ENCODE measurements around the gene KIF1A. TPM values are rescaled to one million over a fixed set of nuclear protein-coding genes. Genes with fewer than 3 reads are reported as not detected.

KIF1A gene
- total and polyA plus RNA-seq, 2 donors (not counting 3 experiments of a cell fraction or from before 2014, with no cell fraction given): 0.11 to 0.64 TPM

DNA sequence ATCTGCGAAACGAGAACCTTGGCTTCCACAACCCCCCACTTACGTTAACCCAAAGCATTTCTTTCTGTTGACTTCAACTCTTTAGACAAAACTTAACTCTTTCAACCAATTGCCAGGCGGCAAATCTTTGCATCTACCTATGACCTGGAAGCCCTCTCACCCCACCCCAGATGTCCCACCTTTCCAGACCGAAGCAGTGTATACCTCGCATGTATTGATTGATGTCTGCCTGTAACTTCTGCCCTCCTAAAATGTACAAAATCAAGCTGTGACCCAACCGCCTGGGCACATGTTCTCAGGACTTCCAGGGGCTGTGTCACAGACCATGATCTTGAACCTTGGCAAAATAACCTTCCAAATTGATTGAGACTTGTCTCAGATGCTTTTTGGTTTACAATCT is 149.6 kb downstream of the KIF1A start:
- H3K27ac ChIP-seq (ENCODE audit: insufficient read depth, low read depth, low read length): no peak overlapping the region
- H3K9me1 ChIP-seq (replicated peaks; ENCODE audit: control insufficient read depth, extremely low read depth, insufficient read depth, low read length): no peaks in the 10 kb centered on the region
- peaks cover 5 to 10% of the 10 kb centered on the region in 2 experiments for H3K27me3 ChIP-seq (ENCODE audit: control insufficient read depth in 2 of 2, insufficient read depth in 2 of 2, low read length in 2 of 2)
- dilution Hi-C loops (cut with MboI; ENCODE audit: extremely low pct_ligation_motif_present, low sequenced_read_pairs): no loop called here
- H3K4me2 ChIP-seq (ENCODE audit: insufficient read depth, low read length): no peak overlapping the region
- no peak overlapping the region for H3K4me3 ChIP-seq (replicated peaks in 1 of 3; ENCODE audit: insufficient read depth in 1 of 3, low read depth in 1 of 3, low read length in 3 of 3)
- H3K9ac ChIP-seq (replicated peaks; ENCODE audit: extremely low read depth, insufficient read depth, low read length): no peak overlapping the region
- no peaks in the 10 kb centered on the region for H3K9me3 ChIP-seq (replicated peaks; ENCODE audit: control insufficient read depth, insufficient read depth, low read length)
- H3K79me2 ChIP-seq (ENCODE audit: control insufficient read depth, insufficient read depth, low read length): no peaks in the 10 kb centered on the region
- no peaks in the 10 kb centered on the region for H4K20me1 ChIP-seq (replicated peaks; ENCODE audit: control insufficient read depth, extremely low read depth, insufficient read depth, low read length)
- BruUV-seq (replicated peaks): no TSS peak
- intact Hi-C loops (cut with micrococcal nuclease): no loop called here
- ChIA-PET POLR2A (no interaction called here), CTCF (no interaction called here)
- H3K36me3 ChIP-seq (ENCODE audit: control insufficient read depth in 2 of 2, extremely low read depth in 1 of 2, insufficient read depth in 2 of 2, low read length in 2 of 2): no peaks in the 10 kb centered on the region
- H3K4me1 ChIP-seq (ENCODE audit: control insufficient read depth, extremely low read depth, insufficient read depth, low read length): no peaks in the 10 kb centered on the region
- no peak overlapping the region for H2AFZ ChIP-seq (ENCODE audit: low read depth, low read length)
- TF ChIP-seq MYC (IDR thresholded peaks at IDR 0.05; ENCODE audit: low read depth, low read length): no peak
- DNase-seq (ENCODE audit: low read depth, low spot score): no peak
- FAIRE-seq: no peak

DNA sequence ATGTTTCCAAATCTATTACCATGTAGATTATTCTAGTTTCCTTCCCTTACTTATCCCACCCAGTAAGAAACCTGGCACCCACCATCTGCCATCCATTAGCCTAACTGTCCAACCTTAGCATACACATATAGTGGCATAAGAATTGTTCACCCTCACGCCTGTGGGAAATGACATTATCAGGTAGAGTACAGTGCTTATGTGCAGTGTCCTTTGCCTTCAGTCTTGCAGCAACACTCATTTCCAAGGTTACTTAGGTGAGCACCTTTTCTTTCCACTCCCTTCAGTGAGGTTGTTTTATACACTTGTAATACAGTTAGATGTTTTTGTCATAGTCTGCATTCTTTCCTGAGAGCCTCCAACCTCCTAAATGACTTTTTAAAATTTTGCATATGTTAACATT is 155.4 kb downstream of the KIF1A start:
- Histone ChIP-seq H3K9me1 (replicated peaks; ENCODE audit: control insufficient read depth, extremely low read depth, insufficient read depth, low read length) (no peaks in the 10 kb centered on the region), H3K4me3 (replicated peaks in 1 of 3; ENCODE audit: insufficient read depth in 1 of 3, low read depth in 1 of 3, low read length in 3 of 3) (no peak overlapping the region), H4K20me1 (replicated peaks; ENCODE audit: control insufficient read depth, extremely low read depth, insufficient read depth, low read length) (no peaks in the 10 kb centered on the region), H3K4me2 (ENCODE audit: insufficient read depth, low read length) (no peak overlapping the region), H3K9ac (replicated peaks; ENCODE audit: extremely low read depth, insufficient read depth, low read length) (no peak overlapping the region), H3K36me3 (ENCODE audit: control insufficient read depth in 2 of 2, extremely low read depth in 1 of 2, insufficient read depth in 2 of 2, low read length in 2 of 2) (no peaks in the 10 kb centered on the region), H3K27me3 (ENCODE audit: control insufficient read depth in 2 of 2, insufficient read depth in 2 of 2, low read length in 2 of 2) (peaks cover 3 to 5% of the 10 kb centered on the region in 2 experiments), H2AFZ (ENCODE audit: low read depth, low read length) (no peak overlapping the region), H3K4me1 (ENCODE audit: control insufficient read depth, extremely low read depth, insufficient read depth, low read length) (no peaks in the 10 kb centered on the region), H3K79me2 (ENCODE audit: control insufficient read depth, insufficient read depth, low read length) (no peaks in the 10 kb centered on the region), H3K9me3 (replicated peaks; ENCODE audit: control insufficient read depth, insufficient read depth, low read length) (no peaks in the 10 kb centered on the region), H3K27ac (ENCODE audit: insufficient read depth, low read depth, low read length) (no peak overlapping the region)
- dilution Hi-C loops (cut with MboI; ENCODE audit: extremely low pct_ligation_motif_present, low sequenced_read_pairs): no loop called here
- BruUV-seq (replicated peaks): no TSS peak
- CTCF ChIA-PET: interaction anchor here (1.3 kb wide), 1 partner anchor 150 kb away, joined by 4 read pairs; no protein-coding TSS in a partner anchor
- TF ChIP-seq POLR2A (IDR thresholded peaks at IDR 0.05; ENCODE audit: low read depth, low read length) (no peak), EZH2 (IDR thresholded peaks at IDR 0.05; ENCODE audit: borderline replicate concordance, low read depth, low read length, severe bottlenecking) (no peak), JUN (IDR thresholded peaks at IDR 0.05; ENCODE audit: borderline replicate concordance, insufficient read depth, insufficient read length, low read depth) (no peak), GATA2 (IDR thresholded peaks at IDR 0.05; ENCODE audit: insufficient read depth, insufficient read length, low read depth, low read length) (no peak), POLR2AphosphoS5 (IDR thresholded peaks at IDR 0.05; ENCODE audit: insufficient read depth, low read depth, low read length) (no peak), FOS (IDR thresholded peaks at IDR 0.05; ENCODE audit: borderline replicate concordance, insufficient read depth, low read length) (no peak), MYC (IDR thresholded peaks at IDR 0.05; ENCODE audit: low read depth, low read length) (no peak)
- TF ChIP-seq, protein P1, sequence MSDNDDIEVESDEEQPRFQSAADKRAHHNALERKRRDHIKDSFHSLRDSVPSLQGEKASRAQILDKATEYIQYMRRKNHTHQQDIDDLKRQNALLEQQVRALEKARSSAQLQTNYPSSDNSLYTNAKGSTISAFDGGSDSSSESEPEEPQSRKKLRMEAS (IDR thresholded peaks at IDR 0.05; ENCODE audit: insufficient read depth, insufficient read length): no peak
- TF ChIP-seq, protein P2, sequence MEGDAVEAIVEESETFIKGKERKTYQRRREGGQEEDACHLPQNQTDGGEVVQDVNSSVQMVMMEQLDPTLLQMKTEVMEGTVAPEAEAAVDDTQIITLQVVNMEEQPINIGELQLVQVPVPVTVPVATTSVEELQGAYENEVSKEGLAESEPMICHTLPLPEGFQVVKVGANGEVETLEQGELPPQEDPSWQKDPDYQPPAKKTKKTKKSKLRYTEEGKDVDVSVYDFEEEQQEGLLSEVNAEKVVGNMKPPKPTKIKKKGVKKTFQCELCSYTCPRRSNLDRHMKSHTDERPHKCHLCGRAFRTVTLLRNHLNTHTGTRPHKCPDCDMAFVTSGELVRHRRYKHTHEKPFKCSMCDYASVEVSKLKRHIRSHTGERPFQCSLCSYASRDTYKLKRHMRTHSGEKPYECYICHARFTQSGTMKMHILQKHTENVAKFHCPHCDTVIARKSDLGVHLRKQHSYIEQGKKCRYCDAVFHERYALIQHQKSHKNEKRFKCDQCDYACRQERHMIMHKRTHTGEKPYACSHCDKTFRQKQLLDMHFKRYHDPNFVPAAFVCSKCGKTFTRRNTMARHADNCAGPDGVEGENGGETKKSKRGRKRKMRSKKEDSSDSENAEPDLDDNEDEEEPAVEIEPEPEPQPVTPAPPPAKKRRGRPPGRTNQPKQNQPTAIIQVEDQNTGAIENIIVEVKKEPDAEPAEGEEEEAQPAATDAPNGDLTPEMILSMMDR (IDR thresholded peaks at IDR 0.05; ENCODE audit: extremely low read depth in 1 of 2, insufficient read depth in 1 of 2, low read depth in 1 of 2, low read length in 2 of 2): no peak
- no peak for DNase-seq (ENCODE audit: low read depth, low spot score)
- intact Hi-C loops (cut with micrococcal nuclease): no loop called here
- POLR2A ChIA-PET: no interaction called here
- no peak for FAIRE-seq

All from endothelial cell of umbilical vein (primary cell).